ENCODE measurements around the gene GSG1L.

Gene GSG1L

GRCh38 chr16:28035866-28036393, 27.6 kb downstream of the GSG1L start:
- Histone ChIP-seq H3K79me2 (ENCODE audit: insufficient read depth, low read length) (no peaks in the 10 kb centered on the region), H3K4me2 (ENCODE audit: low read depth, low read length, poor library complexity, severe bottlenecking) (no peak overlapping the region), H4K20me1 (ENCODE audit: low read depth, low read length) (no peaks in the 10 kb centered on the region), H3K27me3 (ENCODE audit: low read length) (no peaks in the 10 kb centered on the region), H3K9ac (ENCODE audit: low read length) (no peak overlapping the region), H3F3A (ENCODE audit: insufficient read depth) (no peaks in the 10 kb centered on the region), H3K9me2 (replicated peaks; ENCODE audit: insufficient read depth, low read length) (no peaks in the 10 kb centered on the region), H3K4me3 (ENCODE audit: insufficient read depth, low read length, poor library complexity, severe bottlenecking) (no peak overlapping the region), H3K9me3 (ENCODE audit: insufficient read depth, low read length) (no peaks in the 10 kb centered on the region), H3K27ac (ENCODE audit: low read depth, low read length) (no peak overlapping the region), H3K36me3 (ENCODE audit: low read length) (no peaks in the 10 kb centered on the region), H2AFZ (ENCODE audit: low read depth, low read length, severe bottlenecking) (no peak overlapping the region)
- no peak for TF ChIP-seq CTCF (IDR thresholded peaks at IDR 0.05; ENCODE audit: insufficient read depth, low read length, poor library complexity, severe bottlenecking)
- no peak for TF ChIP-seq EZH2phosphoT487 (conservative IDR thresholded peaks at IDR 0.05; ENCODE audit: low read length)

- no peaks in the 10 kb centered on the region for H3K9me2 ChIP-seq (replicated peaks; ENCODE audit: insufficient read depth, low read length)
- no peak overlapping the region for H3K9ac ChIP-seq (ENCODE audit: low read length)
- H3K79me2 ChIP-seq (ENCODE audit: insufficient read depth, low read length): no peaks in the 10 kb centered on the region
- H3F3A ChIP-seq (ENCODE audit: insufficient read depth): no peaks in the 10 kb centered on the region
- TF ChIP-seq EZH2phosphoT487 (conservative IDR thresholded peaks at IDR 0.05; ENCODE audit: low read length): no peak
- no peak for TF ChIP-seq CTCF (IDR thresholded peaks at IDR 0.05; ENCODE audit: insufficient read depth, low read length, poor library complexity, severe bottlenecking)
- no peak overlapping the region for H3K27ac ChIP-seq (ENCODE audit: low read depth, low read length)
- no peak overlapping the region for H3K4me3 ChIP-seq (ENCODE audit: insufficient read depth, low read length, poor library complexity, severe bottlenecking)
- no peak overlapping the region for H2AFZ ChIP-seq (ENCODE audit: low read depth, low read length, severe bottlenecking)
- H3K36me3 ChIP-seq (ENCODE audit: low read length): no peaks in the 10 kb centered on the region
- H3K9me3 ChIP-seq (ENCODE audit: insufficient read depth, low read length): no peaks in the 10 kb centered on the region
- no peaks in the 10 kb centered on the region for H3K27me3 ChIP-seq (ENCODE audit: low read length)
- no peak overlapping the region for H3K4me2 ChIP-seq (ENCODE audit: low read depth, low read length, poor library complexity, severe bottlenecking)
- H4K20me1 ChIP-seq (ENCODE audit: low read depth, low read length): no peaks in the 10 kb centered on the region
Measured at GRCh38 chr16:28033870-28034269, 29.6 kb downstream of the GSG1L start.

- H3K36me3 ChIP-seq (ENCODE audit: low read length): no peaks in the 10 kb centered on the region
- TF ChIP-seq CTCF (IDR thresholded peaks at IDR 0.05; ENCODE audit: insufficient read depth, low read length, poor library complexity, severe bottlenecking) (no peak), EZH2phosphoT487 (conservative IDR thresholded peaks at IDR 0.05; ENCODE audit: low read length) (no peak)
- H3K4me3 ChIP-seq (ENCODE audit: insufficient read depth, low read length, poor library complexity, severe bottlenecking): no peak overlapping the region
- no peak overlapping the region for H3K4me2 ChIP-seq (ENCODE audit: low read depth, low read length, poor library complexity, severe bottlenecking)
- H3K27me3 ChIP-seq (ENCODE audit: low read length): no peaks in the 10 kb centered on the region
- H3K27ac ChIP-seq (ENCODE audit: low read depth, low read length): no peak overlapping the region
- H2AFZ ChIP-seq (ENCODE audit: low read depth, low read length, severe bottlenecking): no peak overlapping the region
- no peaks in the 10 kb centered on the region for H3F3A ChIP-seq (ENCODE audit: insufficient read depth)
- no peaks in the 10 kb centered on the region for H4K20me1 ChIP-seq (ENCODE audit: low read depth, low read length)
- no peaks in the 10 kb centered on the region for H3K79me2 ChIP-seq (ENCODE audit: insufficient read depth, low read length)
- no peaks in the 10 kb centered on the region for H3K9me3 ChIP-seq (ENCODE audit: insufficient read depth, low read length)
- H3K9ac ChIP-seq (ENCODE audit: low read length): no peak overlapping the region
- H3K9me2 ChIP-seq (replicated peaks; ENCODE audit: insufficient read depth, low read length): no peaks in the 10 kb centered on the region
Measured at GRCh38 chr16:28029387-28030002, 34.0 kb downstream of the GSG1L start.
